Peyer's patch (tissue), 4 donors: ENCODE data around the gene AMPD1. TPM values are rescaled to one million over a fixed set of nuclear protein-coding genes. Genes with fewer than 3 reads are reported as not detected.

ENCODE experiments used
- DNase-seq, 3 donors: peaks; one replicate each; pipeline ENCODE4 v3.0.0-alpha.2; 2017 to 2019
- H3K27ac ChIP-seq, 4 donors: fragments of 200-600 bp; sonication (generic); one replicate each; pipeline ENCODE4 v1.5.1; 2016 to 2019
- H3K27me3 ChIP-seq, 2 donors: fragments of 200-600 bp; sonication (generic); one replicate each; pipeline ENCODE4 v1.5.1; 2019
- H3K36me3 ChIP-seq, 3 donors: fragments of 200-600 bp; sonication (generic); one replicate each; pipeline ENCODE4 v1.5.1; 2016 to 2019
- H3K4me1 ChIP-seq, 4 donors: fragments of 200-600 bp; sonication (generic); one replicate each; pipeline ENCODE4 v1.5.1; 2016 to 2019
- H3K4me3 ChIP-seq, 4 donors: fragments of 200-600 bp; sonication (generic); 1 replicate in 3 of 4; 2 replicates in 1 of 4; pipeline ENCODE4 v1.5.1; 2016 to 2019; ENCODE audit warnings: mild to moderate bottlenecking in 1 of 4
- H3K9me3 ChIP-seq, 4 donors: fragments of 200-600 bp; sonication (generic); one replicate each; pipeline ENCODE4 v1.5.1; 2016 to 2019; ENCODE audit warnings: mild to moderate bottlenecking in 1 of 4
- POLR2A ChIP-seq, 2 donors: fragments of 450-650 bp; IDR thresholded peaks; one replicate each; pipeline ENCODE4 v1.5.1; 2017; ENCODE audit warnings: antibody characterized with exemption in 2 of 2, mild to moderate bottlenecking in 2 of 2, moderate library complexity in 2 of 2
- total RNA-seq, 4 donors: library from RNA; depleted of rRNA; stranded (reverse); fragments of >200 nt; gene quantifications; one replicate each; pipeline ENCODE4 v1.1.0, GENCODE V29; 2016
- TF ChIP-seq, protein P1 (sequence below), 6 experiments: fragments of 450-650 bp in 4 of 6; fragments of 200-600 bp in 2 of 6; sonication (generic) in 1 of 6; IDR thresholded peaks; one replicate each; pipeline ENCODE4 v1.5.1; 2017 to 2019; ENCODE audit warnings: antibody characterized with exemption in 6 of 6, mild to moderate bottlenecking in 3 of 6, moderate library complexity in 1 of 6

AMPD1 gene
- 1 to 10 TPM in 3 of 4 donors, not detected in 1; 1.2 to 4.4 (median 2.5) TPM for total RNA-seq

DNA sequence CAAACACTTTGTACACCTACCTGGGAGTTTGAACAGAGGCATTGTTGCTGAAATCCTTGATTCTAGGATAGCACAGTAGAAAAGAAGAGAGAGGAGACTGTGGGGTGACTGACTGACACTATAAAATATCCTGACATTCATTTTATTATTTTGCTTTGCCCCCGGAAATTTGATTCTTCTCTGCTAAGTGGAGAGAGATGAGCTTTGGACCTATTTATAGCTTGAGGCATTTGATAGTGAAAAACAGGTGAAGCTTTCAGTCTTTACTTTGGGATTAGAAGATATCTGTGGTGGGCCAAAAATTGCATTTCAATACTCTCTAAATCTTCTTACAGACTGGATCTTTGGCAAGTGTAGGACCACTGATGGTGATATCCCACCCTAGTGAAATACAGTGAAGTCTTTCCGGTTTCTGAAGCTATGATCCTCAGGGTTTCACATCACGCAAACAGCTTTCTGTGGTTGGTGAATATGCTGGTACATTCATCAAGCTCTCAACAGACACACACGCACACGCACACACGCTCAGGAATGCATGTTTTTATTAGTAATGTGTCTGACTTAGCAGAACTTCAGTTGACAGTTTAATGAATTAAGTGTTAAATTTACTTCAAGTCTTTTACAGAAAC lies at the start of gene AMPD1:
Gene AMPD1, minus strand, starts transcription at position 117 of the 629 bp plus-strand sequence. Its CDS starts 75 bp downstream, at position 42.
- Histone ChIP-seq H3K4me1 (no peaks in the 10 kb centered on the region), H3K4me3 (no peak within 1 kb of the TSS), H3K27me3 (no peaks in the 10 kb centered on the region), H3K9me3 (no peaks in the 10 kb centered on the region), H3K27ac (no peak within 1 kb of the TSS), H3K36me3 (no peaks in the 10 kb centered on the region)
- no peak for DNase-seq
- no peak for TF ChIP-seq POLR2A (IDR thresholded peaks at IDR 0.05)
- TF ChIP-seq, protein P1, sequence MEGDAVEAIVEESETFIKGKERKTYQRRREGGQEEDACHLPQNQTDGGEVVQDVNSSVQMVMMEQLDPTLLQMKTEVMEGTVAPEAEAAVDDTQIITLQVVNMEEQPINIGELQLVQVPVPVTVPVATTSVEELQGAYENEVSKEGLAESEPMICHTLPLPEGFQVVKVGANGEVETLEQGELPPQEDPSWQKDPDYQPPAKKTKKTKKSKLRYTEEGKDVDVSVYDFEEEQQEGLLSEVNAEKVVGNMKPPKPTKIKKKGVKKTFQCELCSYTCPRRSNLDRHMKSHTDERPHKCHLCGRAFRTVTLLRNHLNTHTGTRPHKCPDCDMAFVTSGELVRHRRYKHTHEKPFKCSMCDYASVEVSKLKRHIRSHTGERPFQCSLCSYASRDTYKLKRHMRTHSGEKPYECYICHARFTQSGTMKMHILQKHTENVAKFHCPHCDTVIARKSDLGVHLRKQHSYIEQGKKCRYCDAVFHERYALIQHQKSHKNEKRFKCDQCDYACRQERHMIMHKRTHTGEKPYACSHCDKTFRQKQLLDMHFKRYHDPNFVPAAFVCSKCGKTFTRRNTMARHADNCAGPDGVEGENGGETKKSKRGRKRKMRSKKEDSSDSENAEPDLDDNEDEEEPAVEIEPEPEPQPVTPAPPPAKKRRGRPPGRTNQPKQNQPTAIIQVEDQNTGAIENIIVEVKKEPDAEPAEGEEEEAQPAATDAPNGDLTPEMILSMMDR (IDR thresholded peaks at IDR 0.05) = no peak

DNA sequence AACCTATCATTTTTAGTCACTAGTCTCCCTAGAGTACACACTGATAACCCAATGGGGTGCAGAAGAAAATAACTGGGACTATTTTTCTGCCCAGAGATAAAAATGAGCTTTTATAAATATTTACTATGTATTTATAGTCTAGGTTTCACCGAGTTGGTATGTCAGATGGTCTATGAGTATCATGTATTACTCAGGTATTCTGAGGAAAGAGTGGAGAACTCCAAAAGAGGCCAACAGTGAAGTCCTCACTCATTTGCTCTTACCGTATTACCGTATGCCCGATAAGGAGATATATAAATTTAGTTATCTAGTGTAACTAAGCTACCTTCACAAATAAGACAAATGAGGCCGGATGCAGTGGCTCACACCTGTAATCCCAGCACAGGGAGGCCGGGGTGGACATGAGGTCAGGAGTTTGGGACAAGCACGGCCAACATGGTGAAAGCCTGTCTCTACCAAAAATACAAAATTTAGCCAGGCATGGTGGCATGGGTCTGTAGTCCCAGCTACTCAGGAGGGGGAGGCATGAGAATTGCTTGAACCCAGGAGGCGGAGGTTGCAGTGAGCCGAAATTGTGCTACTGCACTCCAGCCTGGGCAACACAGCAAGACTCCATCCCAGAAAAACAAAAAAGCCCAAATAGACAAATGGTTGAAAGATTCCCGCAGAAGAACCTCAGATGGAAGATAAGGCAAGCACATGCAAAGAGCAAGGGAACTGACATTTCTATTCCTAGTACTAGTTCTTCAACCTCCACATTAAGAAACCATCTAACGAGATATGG lies 46.8 kb upstream of the AMPD1 start:
- Histone ChIP-seq H3K36me3 (peaks cover 0 to 62% (median 0%) of the 10 kb centered on the region in 3 donors), H3K27ac (no peak overlapping the region), H3K4me1 (peaks cover 0 to 4% (median 0%) of the 10 kb centered on the region in 4 donors), H3K27me3 (no peaks in the 10 kb centered on the region), H3K4me3 (no peak overlapping the region), H3K9me3 (no peaks in the 10 kb centered on the region)
- no peak for DNase-seq
- TF ChIP-seq, protein P1 (IDR thresholded peaks at IDR 0.05) = no peak
- no peak for TF ChIP-seq POLR2A (IDR thresholded peaks at IDR 0.05)

DNA sequence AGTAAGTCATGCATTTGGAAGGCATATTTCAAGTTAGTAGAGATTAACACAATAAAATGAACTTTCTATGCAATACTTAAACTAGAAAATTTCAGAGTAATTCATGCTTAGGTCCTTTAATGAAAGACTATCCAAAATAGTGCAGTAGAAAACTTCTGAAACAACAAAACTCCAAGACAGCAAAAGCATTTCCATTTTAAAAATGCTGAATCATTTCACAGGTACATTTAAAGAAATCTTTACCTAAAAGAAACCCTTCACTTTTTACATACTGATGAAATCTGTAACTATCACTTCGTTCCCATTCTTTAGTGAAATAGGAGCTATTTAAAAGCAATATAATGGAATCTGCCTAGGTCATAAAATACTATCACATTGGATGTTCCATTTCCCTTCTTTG lies 45.0 kb upstream of the AMPD1 start:
- Histone ChIP-seq H3K9me3 (no peaks in the 10 kb centered on the region), H3K27me3 (no peaks in the 10 kb centered on the region), H3K4me1 (peaks cover 0 to 17% (median 0%) of the 10 kb centered on the region in 4 donors), H3K36me3 (peaks cover 0 to 63% (median 0%) of the 10 kb centered on the region in 3 donors), H3K27ac (no peak overlapping the region), H3K4me3 (no peak overlapping the region)
- no peak for TF ChIP-seq POLR2A (IDR thresholded peaks at IDR 0.05)
- TF ChIP-seq, protein P1 (IDR thresholded peaks at IDR 0.05) = no peak
- DNase-seq = no peak

DNA sequence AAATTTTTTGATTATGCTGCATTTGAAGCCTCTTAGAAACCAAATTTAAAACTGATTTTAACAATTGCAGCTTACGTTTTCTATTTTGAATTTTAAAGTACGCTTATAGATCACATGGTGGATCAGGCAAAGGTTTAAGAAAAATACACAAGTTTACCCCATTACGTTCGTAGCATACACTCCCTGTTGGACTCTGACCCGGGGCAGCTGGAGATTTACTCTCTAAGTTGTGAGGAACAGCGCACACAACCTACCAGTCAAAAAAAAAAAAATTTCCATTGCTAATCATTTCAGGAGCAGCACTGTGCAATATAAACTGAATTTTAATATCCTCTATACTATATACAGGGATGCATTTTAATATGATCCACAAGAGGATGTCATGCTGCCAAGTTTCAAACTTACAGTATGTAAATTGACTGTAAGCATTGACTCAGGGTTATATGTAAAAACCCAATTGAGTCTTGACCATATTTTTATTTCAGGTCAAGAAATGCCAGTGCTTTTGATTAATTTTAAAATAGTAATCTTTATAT lies 42.0 kb upstream of the AMPD1 start:
- H3K4me1 ChIP-seq = peaks cover 0 to 13% (median 0%) of the 10 kb centered on the region in 4 donors
- peaks cover 0 to 76% (median 0%) of the 10 kb centered on the region in 3 donors for H3K36me3 ChIP-seq
- TF ChIP-seq, protein P1 (IDR thresholded peaks at IDR 0.05) = no peak
- TF ChIP-seq POLR2A (IDR thresholded peaks at IDR 0.05) = no peak
- H3K27ac ChIP-seq = no peak overlapping the region
- H3K9me3 ChIP-seq = no peaks in the 10 kb centered on the region
- DNase-seq = peak in 1 of 3 donors; percentile 66
- no peak overlapping the region for H3K4me3 ChIP-seq
- no peaks in the 10 kb centered on the region for H3K27me3 ChIP-seq

DNA sequence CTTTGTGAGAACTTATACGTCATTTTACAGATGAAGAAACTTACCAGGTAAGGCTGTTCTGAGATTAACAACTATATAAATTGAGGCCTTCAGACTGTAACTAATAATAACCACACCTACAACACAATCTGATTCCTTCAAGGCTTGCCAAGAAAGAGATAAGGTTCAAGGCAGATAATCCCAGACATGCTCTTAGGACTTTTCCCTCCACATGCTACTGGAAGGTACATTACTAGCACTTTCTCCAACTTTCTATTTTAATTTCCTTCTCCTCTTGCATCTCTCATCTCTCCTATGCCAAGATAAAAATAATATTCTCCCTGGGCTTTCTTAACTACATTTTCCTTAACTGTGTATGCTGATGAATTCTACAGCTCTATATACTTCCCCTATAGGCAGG lies 40.1 kb upstream of the AMPD1 start:
- Histone ChIP-seq H3K4me1 (peaks cover 0 to 13% (median 0%) of the 10 kb centered on the region in 4 donors), H3K4me3 (no peak overlapping the region), H3K36me3 (peaks cover 0 to 89% (median 0%) of the 10 kb centered on the region in 3 donors), H3K27me3 (no peaks in the 10 kb centered on the region), H3K27ac (peak overlapping the region in 2 of 4 donors; percentile 22 to 61), H3K9me3 (no peaks in the 10 kb centered on the region)
- TF ChIP-seq POLR2A (IDR thresholded peaks at IDR 0.05) = no peak
- TF ChIP-seq, protein P1 (IDR thresholded peaks at IDR 0.05) = no peak
- no peak for DNase-seq
